ENCODE measurements around the gene GNA15.
A peak's percentile ranks its signal among the peaks of the same experiment; 100 is the strongest.

GNA15 gene

DNA sequence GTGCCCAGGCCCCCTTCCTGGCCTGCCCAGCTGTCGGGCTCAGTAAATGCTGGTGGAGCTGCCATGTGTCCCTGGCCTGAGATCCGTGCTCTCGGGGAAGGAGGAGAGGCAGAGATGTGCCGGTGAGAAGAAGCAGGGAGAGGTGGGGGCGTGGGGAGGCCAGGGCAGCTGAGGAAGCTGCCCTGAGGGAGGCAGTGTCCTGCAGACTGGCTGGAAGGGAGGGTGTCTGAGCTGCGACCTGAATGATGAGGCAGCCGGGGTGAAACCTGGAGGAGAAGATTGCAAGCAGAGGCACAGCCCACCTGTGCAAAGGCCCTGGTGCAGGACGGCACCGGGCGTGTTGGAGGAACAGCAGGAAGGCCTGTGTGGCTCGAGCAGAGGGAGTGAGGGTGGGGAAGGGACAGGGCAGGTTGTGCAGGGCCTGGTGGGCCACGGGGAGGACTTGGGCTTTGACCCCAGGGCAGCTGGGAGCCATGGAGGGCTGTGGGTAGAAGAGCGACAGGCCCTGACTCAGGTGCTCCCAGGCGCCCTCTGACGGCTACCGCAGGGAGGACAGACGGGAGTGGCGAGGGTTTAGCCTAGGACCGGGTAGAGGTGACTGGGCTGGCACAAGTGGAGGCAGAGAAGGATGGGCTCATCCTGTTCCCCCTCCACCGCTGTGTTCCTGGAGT lies 74.6 kb downstream of the GNA15 start:
- peaks cover 2% of the 10 kb centered on the region for H3K27me3 Mint-ChIP-seq (ENCODE audit: low read depth, poor library complexity)
- no peaks in the 10 kb centered on the region for H3K36me3 Mint-ChIP-seq (ENCODE audit: low read depth)
- peak overlapping the region; percentile 51 for H3K27ac Mint-ChIP-seq
- H3K4me3 Mint-ChIP-seq, result no peak overlapping the region
- DNase-seq, result peak; percentile 73
- peaks cover 5% of the 10 kb centered on the region for H3K4me1 Mint-ChIP-seq
- H3K9me3 Mint-ChIP-seq, result no peaks in the 10 kb centered on the region
- TF ChIP-seq, protein P1, sequence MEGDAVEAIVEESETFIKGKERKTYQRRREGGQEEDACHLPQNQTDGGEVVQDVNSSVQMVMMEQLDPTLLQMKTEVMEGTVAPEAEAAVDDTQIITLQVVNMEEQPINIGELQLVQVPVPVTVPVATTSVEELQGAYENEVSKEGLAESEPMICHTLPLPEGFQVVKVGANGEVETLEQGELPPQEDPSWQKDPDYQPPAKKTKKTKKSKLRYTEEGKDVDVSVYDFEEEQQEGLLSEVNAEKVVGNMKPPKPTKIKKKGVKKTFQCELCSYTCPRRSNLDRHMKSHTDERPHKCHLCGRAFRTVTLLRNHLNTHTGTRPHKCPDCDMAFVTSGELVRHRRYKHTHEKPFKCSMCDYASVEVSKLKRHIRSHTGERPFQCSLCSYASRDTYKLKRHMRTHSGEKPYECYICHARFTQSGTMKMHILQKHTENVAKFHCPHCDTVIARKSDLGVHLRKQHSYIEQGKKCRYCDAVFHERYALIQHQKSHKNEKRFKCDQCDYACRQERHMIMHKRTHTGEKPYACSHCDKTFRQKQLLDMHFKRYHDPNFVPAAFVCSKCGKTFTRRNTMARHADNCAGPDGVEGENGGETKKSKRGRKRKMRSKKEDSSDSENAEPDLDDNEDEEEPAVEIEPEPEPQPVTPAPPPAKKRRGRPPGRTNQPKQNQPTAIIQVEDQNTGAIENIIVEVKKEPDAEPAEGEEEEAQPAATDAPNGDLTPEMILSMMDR (IDR thresholded peaks at IDR 0.05), result peak; percentile 59

DNA sequence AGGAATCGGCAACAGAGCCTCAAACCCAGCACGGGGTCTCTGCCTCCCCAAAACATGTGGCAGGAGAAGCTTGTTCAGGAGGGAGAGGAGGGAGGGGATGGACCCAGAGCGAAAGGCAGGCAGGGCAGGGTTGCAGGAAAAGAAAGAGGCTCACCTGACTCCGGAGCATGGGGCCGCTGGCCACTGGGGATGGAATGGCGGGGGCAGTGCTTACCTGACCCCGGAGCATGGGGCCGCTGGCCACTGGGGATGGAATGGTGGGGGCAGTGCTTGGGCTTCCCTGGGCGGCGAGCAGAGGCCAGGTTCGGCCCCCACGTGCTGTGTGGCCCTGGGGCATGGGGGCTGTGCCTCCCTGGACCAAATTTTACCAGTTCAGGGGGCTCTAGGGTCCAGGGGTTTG lies 75.4 kb downstream of the GNA15 start:
- H3K4me1 Mint-ChIP-seq, result peaks cover 5% of the 10 kb centered on the region
- no peaks in the 10 kb centered on the region for H3K9me3 Mint-ChIP-seq
- H3K27me3 Mint-ChIP-seq (ENCODE audit: low read depth, poor library complexity), result peaks cover 2% of the 10 kb centered on the region
- no peak overlapping the region for H3K4me3 Mint-ChIP-seq
- H3K27ac Mint-ChIP-seq, result peak overlapping the region; percentile 51
- no peaks in the 10 kb centered on the region for H3K36me3 Mint-ChIP-seq (ENCODE audit: low read depth)
- TF ChIP-seq, protein P1 (IDR thresholded peaks at IDR 0.05), result no peak
- no peak for DNase-seq

DNA sequence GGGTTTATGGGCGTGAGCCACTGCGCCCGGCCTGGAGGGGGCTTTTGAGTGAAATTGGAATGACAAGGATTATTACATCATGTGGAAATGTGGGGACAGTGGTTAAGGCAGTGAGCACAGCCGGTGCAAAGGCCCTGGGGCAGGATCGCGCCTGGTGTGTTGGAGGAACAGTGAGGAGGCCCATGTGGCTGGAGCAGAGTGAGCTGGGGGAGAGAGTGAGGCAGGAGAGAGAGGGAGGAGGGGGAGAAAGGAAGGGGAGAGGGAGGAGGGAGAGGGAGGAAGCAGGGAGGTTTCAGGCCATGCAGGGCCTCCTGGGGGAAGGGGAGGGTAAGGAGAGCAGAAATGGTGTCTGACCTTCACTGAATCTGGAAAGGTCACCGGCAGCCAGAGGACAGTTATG lies 77.3 kb downstream of the GNA15 start:
- H3K4me1 Mint-ChIP-seq, result peaks cover 5% of the 10 kb centered on the region
- peaks cover 3% of the 10 kb centered on the region for H3K27me3 Mint-ChIP-seq (ENCODE audit: low read depth, poor library complexity)
- no peak overlapping the region for H3K27ac Mint-ChIP-seq
- H3K4me3 Mint-ChIP-seq, result no peak overlapping the region
- H3K9me3 Mint-ChIP-seq, result no peaks in the 10 kb centered on the region
- TF ChIP-seq, protein P1 (IDR thresholded peaks at IDR 0.05), result no peak
- no peak for DNase-seq
- H3K36me3 Mint-ChIP-seq (ENCODE audit: low read depth), result no peaks in the 10 kb centered on the region

Data from nephron progenitor cell (in vitro differentiated cells).